ENCODE data around the gene INPP5B.

Gene INPP5B

DNA sequence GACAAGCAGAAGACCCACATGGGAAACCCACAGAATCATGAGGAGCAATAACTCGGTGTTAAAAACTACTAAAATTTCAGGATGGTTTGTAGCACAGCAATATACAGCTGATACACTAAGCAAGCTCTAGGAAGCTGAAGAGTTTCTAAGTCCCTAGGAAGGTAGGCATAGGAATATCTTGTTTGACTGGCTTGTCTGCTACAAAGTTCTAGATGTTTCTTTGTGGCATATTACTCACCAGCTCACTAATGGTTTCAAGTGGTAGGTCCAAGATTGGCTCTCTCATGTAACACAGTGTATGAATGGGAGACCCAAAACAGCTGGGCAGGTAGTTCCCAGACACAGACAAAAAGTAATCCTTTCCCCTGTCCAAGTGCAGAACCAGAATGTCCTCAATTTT lies 74.2 kb downstream of the INPP5B start:
- no peak for DNase-seq (ENCODE audit: low read depth)

- no peak for DNase-seq (ENCODE audit: low read depth)
Measured at GRCh38 chr1:37868466-37868865, 78.4 kb downstream of the INPP5B start.

GRCh38 chr1:37867784-37868183 lies 79.1 kb downstream of the INPP5B start:
- no peak for DNase-seq (ENCODE audit: low read depth)

GRCh38 chr1:37866491-37866890 lies 80.4 kb downstream of the INPP5B start:
- DNase-seq (ENCODE audit: low read depth) = no peak

DNA sequence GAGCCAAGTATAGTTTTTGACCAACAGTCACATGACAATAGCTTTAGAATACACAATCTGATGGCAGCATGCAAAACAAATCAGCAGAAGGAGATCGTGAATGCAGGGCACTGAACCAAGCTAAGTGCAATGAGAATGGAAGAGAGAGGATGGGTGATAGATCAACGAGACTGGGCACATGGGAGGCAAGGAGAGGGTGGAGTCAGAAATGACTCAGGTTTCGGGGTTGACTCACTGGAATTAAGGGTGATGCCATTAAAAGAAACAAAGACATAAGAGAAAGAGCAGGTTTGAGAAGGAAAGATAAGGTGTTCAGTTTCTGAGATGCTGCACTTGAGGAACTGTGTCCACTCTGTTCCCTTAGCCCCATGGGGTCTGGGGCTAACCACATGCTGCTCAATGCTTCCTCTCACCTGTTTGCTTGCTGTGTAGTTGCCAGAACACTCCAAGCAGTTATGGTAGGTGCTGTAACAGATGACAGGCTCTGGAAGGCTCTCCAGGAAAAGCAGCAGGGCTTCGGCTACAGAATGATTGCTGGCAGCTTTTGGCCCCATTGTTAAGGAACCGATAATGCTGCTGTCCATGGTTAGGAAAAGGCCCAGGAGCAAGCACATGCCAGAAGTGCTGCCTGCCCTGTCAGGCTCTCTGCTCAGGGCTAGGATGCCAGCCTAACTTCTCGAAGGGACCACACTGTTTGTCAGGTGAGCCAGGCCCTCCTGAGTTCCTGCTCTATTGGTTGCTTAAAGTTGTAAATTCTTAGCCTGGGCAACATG lies 81.3 kb downstream of the INPP5B start:
- peak; percentile 33 for DNase-seq (ENCODE audit: low read depth)

DNA sequence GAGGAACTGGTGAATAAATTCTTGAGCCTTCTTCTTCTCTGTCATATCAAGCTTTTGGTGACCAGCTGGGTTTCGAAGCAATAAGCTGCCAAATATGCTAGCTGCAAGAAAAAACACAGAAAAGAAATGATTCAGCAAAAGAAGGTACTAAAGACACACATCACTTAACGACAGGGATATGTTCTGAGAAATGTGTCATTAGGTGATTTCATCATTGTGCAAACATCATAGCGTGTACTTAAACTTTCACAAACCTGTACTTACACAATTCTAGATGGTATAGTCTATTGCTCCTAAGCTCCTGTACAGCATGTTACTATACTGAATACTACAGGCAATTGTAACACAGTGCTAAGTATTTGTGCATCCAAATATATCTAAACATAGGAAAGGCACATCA lies 84.5 kb downstream of the INPP5B start:
- no peak for DNase-seq (ENCODE audit: low read depth)

DNA sequence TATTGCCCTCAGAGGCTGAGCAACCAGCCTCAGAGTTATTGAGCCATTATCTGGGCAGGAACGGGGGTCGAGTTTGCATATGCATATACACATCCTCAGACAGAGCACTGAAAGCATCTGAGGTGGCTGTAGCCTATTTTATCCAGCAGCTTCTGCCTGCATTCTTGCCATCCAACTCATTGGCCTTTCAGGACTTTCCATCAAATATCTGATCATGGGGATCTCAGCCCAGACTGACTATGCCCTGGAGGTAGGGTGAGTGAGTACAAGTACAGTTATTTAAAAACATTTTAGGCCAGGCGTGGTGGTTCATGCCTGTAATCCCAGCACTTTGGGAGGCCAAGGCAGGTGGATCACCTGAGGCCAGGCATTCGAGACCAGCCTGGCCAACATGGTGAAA lies 85.7 kb downstream of the INPP5B start:
- DNase-seq (ENCODE audit: low read depth) = peak; percentile 19

- DNase-seq (ENCODE audit: low read depth) = no peak
Measured at GRCh38 chr1:37860346-37860666, 86.5 kb downstream of the INPP5B start.

DNA sequence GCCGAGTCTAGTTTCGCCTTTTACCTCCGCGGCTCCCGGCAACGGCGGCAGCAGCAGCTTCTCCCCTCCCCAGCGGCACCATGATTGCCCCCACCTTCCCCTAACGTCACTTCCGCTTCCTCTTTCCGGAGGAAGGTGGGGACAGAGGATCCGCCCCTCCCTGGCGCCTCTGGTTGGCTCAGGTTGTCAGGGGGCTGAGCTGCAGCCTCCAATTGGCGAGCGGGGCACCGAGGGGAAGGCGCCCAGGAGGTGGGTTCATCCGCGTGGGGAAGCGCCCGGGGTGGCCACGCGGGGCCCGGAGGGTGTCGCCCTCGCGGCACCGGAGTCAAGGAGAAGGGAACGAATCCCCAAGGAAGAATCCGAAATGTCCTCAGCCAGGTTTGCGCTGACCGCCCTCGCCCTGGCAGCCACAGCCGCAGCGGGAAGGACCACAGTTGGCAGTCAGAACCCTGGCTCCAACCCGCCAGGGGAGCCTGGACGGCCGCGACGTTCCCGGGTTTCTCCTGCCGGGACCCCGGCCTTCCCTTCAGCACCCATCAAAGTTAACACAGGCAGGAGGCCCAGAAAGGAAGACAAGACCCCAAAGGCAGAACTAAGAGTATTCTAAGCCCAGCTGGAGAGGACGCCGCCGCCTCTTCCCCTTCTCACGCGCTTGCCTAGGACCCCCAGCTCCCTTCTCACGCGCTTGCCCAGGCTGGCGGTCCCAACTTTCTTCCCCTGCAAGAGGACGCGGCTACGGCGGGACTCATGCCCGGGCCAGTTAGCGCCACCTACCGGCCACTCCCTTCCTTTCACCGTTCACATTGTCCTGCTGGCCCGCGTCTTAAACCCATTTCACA lies 87.1 kb downstream of the INPP5B start, which contains the start of gene MTF1:
Gene MTF1, minus strand, starts transcription at position 86 of the 839 bp plus-strand sequence. CDS start 1,934 bp downstream, outside the sequence.
- DNase-seq (ENCODE audit: low read depth) = peak; percentile 98

GRCh38 chr1:37858931-37859506 lies 87.8 kb downstream of the INPP5B start:
- peak; percentile 38 for DNase-seq (ENCODE audit: low read depth)

DNA sequence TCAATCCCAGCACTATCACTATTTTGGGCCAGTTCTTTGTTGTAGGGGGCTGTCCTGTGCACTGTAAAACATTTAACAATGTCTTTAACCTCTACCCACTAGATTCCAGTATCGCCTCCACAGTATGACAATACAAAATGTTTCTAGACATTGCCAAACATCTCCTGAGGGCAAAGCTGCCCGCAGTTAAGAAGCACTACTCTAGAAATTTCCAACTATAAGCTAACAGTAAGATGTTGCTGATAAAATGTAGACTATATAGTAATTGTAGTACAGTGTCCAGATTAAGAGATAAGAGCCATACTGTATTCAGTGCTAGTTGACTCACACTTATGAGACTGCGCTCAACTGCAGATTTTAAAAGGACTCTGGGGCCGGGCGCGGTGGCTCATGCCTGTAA lies 92.4 kb downstream of the INPP5B start:
- no peak for DNase-seq (ENCODE audit: low read depth)

- no peak for DNase-seq (ENCODE audit: low read depth)
Measured at GRCh38 chr1:37853157-37853556, 93.7 kb downstream of the INPP5B start.

DNA sequence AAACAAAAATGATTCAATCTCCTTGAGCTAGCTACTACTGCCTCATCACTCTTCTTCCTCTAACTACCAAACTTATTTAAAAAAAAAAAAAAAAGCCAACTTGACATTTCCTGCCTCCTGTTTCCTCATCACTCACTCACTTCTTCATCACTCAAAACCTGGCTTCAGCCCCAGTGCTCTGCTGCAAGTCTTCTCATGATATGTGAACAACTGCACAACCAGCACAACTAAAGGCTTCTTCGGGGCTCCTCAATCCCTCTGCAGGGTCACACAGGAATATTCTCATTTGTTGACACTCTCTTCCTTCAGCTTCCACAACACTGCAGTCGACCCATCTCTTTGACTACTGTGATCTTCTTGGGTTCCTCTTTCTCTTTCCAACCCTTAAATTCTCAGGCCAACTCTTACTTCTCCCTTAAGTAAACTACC lies 95.1 kb downstream of the INPP5B start:
- DNase-seq (ENCODE audit: low read depth) = peak; percentile 11

- no peak for DNase-seq (ENCODE audit: low read depth)
Measured at GRCh38 chr1:37851262-37851661, 95.6 kb downstream of the INPP5B start.

DNA sequence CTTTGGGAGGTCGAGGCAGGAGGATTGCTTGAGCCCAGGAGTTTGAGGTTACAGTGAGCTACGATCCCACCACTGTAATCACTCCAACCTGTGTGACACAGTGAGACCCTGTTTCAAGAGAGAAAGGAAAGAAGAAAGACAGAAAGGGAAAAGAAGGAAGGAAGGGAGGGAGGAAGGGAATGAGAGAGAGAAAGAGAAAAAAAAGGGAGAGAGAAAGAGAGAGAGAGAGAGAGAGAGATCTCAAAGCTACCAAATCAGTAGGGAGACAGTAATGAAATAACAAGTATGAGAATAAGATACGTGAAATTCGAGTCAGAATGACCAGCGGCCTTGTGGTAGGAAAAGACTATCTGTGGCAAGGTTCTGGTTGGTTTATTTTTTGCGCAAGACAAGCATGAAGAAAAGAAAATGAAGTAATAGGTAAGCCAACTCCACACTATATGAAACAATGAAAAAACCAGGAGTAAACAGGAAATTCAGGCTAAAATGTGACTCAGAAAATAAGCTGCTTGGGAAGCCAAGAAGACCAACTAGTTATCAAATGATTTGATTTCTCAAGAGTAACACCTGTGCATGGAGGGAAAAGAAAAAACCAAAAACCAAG lies 96.4 kb downstream of the INPP5B start:
- DNase-seq (ENCODE audit: low read depth) = no peak

DNA sequence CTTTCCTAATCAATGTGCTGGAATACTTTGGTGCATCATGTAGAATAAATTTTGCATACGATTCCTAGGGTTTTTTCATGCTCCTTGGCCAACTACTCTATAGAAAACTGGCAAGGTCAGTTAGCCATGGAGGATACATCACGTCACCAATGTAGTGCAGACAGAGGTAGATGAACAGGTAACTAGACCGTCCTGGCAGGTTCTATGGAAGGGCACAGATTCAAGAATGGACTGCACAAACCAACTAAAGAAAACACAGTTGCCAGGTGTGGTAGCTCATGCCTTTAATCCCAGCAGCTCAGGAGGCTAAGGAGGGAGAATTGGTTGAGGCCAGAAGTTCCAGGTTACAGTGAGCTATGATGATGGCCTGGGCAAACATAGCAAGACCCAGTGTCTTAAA lies 97.4 kb downstream of the INPP5B start:
- DNase-seq (ENCODE audit: low read depth) = no peak

DNA sequence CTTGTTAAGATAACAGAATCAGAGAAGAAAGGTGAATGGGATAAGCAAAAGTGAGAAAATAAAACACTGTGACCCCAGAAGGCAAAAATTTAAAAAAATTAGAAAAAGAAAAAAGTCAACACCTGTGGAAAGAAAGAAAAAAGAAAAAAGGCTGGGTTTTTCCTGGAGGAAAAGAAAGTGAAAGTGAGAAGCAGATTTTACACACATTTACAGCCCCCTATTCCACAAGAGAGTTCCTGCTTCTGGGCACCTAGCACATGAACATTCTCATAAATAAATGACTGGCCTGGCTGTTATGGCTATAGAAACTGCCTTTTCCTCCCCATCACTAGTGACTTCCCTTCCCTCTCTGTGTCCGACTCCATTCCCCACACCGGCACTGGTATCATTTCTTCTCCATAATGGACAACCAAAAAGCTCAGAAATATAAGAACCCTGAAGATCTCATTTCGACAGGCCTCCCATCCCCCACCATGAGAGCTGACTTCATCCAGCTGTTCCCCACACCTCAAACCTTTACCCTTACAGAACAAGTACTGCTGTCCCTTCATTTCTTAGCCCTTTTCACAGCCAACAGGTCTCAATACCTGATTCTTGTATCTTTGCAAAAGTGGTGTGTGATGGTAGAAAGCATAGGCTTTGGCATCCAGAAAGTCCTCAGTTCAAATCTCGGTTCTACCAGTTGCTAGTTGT lies 100.1 kb downstream of the INPP5B start:
- no peak for DNase-seq (ENCODE audit: low read depth)

GRCh38 chr1:37845786-37846185 lies 101.1 kb downstream of the INPP5B start:
- no peak for DNase-seq (ENCODE audit: low read depth)

DNA sequence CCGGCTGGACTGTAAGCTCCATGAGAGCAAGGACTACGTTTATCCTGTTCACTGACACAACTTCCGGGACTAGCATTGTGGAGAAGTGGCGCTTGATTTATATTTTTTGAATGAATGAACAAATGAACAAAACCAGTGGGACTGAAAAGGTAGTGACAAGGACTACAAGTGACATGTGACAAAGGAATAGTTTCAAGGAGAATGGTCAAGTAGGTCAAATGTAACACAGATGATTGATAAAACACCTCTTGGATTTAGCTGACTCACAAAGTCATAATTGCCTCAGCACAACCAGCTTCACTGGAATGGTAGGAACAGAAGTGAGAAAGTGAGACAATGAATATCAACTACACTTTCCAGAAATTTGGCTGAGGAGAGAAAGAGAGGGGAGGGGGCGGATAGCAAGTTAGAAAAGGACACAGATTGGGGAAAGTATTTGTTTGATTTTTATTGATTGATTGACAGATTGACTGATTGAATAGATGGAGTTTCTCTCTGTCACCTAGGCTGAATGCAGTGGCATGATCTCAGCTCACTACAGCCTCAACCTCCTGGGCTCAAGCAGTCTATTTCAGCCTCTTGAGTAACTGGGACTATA lies 101.7 kb downstream of the INPP5B start:
- no peak for DNase-seq (ENCODE audit: low read depth)

- no peak for DNase-seq (ENCODE audit: low read depth)
Measured at GRCh38 chr1:37844536-37844935, 102.3 kb downstream of the INPP5B start.

DNA sequence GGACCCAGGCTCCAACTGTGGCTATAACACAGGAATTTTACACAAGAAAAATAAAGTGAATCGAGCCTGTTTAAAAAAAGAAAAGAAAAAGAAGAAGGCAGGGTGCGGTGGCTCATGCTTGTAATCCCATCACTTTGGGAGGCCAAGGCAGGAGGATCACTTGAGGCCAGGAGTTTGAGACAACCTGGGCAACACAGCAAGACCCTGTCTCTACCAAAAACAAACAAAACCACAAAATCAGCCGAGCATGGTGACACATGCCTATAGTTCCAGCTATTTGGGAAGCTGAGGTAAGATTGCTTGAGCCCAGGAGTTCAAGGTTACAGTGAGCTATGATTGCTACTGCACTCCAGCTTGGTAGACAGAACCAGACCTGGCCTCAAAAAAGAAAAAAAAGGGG lies 105.2 kb downstream of the INPP5B start:
- DNase-seq (ENCODE audit: low read depth) = no peak

DNA sequence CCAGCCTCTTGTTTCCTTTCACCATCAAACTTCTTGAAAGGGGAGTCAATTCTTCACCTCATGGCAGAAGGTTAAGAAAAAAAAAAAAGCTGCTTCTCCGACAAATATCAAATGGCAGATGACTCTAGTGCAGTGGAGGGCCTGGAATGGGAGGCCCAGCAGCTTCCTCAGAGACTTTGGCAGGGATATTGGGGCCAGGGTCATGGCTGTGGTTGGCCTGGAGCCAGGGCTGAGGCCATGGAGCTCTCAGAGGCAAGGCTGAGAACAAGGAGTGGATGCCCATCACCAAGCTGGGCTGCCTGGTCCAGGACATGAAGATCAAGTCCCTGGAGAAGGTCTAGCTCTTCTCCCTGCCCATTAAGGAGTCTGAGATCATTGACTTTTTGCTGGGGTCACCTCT lies 106.1 kb downstream of the INPP5B start:
- DNase-seq (ENCODE audit: low read depth) = no peak
